Epithelial cell of proximal tubule (primary cell): ENCODE results near the gene PPP3CA. TPM values are rescaled to one million over a fixed set of nuclear protein-coding genes. Genes with fewer than 3 reads are reported as not detected.

Experiments
- DNase-seq: peaks from one replicate; pipeline ENCODE4 v3.0.0-alpha.2; 2011; ENCODE audit warnings: low read depth
- H3K4me3 ChIP-seq: 2 replicates; pipeline ENCODE4 v1.5.1; 2011; ENCODE audit warnings: low read depth, mild to moderate bottlenecking, low read length
- total RNA-seq: library from RNA; depleted of rRNA; stranded (reverse); fragments of >200 nt; gene quantifications from 2 replicates; pipeline ENCODE4 v1.2.3, GENCODE V29; 2015
- TF ChIP-seq, protein P1 (sequence below): conservative IDR thresholded peaks from 2 replicates; pipeline ENCODE4 v1.5.1; 2012; ENCODE audit warnings: low read depth, mild to moderate bottlenecking, low read length

PPP3CA gene
- total RNA-seq, 1 donor from 2014 or later: 16.5 TPM

DNA sequence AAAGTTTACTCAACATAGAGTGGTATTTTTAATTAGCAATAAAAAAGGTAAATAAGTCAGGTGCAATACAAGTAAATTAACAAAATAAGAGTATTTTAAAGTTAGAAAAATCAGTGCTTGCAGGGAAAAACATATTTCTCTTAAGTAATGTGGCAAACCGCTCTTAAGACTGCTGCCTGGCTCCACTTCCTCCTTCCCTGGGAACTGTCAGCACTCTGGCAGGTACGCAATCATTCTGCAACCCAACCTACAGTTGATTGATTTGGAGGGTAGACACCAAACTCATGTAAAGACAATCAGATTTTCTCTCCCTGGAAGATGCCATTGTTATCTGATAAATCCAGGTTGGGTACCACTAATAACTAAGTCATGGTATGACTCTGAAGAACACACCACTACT lies 63.9 kb downstream of the PPP3CA start:
- no peak overlapping the region for H3K4me3 ChIP-seq
- DNase-seq: no peak
- TF ChIP-seq, protein P1, sequence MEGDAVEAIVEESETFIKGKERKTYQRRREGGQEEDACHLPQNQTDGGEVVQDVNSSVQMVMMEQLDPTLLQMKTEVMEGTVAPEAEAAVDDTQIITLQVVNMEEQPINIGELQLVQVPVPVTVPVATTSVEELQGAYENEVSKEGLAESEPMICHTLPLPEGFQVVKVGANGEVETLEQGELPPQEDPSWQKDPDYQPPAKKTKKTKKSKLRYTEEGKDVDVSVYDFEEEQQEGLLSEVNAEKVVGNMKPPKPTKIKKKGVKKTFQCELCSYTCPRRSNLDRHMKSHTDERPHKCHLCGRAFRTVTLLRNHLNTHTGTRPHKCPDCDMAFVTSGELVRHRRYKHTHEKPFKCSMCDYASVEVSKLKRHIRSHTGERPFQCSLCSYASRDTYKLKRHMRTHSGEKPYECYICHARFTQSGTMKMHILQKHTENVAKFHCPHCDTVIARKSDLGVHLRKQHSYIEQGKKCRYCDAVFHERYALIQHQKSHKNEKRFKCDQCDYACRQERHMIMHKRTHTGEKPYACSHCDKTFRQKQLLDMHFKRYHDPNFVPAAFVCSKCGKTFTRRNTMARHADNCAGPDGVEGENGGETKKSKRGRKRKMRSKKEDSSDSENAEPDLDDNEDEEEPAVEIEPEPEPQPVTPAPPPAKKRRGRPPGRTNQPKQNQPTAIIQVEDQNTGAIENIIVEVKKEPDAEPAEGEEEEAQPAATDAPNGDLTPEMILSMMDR: no peak

DNA sequence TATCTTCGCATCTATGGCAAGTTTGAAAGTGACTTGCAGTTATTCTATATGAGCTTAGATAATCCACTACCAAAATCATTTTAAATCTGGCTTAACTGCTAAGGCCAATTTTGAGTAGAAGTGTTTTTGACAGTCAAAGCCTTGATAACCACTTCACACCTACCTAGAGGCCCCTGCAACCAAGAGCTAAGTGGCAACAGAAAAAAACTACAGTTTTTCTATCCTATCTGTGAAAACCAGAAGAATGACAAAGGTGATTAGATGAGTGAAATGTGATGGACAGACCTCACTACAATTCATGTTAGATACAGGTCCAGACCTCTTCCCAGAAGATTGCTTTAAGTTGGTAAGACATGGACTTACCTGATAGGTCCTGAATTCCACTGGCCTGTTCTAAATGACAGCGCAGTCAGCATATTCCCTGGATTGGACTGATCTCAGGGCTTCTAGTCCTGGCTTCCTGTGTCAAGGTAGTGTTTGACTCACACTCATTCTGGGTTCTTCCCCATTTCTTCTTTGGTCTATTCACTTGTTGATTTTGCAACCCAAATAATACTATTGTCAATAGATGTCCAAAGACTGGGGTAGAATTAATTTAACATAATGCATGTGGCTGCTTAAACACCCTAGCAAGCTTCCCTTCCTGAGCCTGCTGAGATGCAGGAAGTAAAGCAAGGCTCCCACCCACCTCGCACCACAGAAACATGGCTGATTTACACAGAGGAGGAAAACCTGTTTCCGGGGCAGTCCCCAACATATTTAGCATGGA lies 65.1 kb downstream of the PPP3CA start:
- TF ChIP-seq, protein P1: no peak
- H3K4me3 ChIP-seq: no peak overlapping the region
- DNase-seq: no peak

DNA sequence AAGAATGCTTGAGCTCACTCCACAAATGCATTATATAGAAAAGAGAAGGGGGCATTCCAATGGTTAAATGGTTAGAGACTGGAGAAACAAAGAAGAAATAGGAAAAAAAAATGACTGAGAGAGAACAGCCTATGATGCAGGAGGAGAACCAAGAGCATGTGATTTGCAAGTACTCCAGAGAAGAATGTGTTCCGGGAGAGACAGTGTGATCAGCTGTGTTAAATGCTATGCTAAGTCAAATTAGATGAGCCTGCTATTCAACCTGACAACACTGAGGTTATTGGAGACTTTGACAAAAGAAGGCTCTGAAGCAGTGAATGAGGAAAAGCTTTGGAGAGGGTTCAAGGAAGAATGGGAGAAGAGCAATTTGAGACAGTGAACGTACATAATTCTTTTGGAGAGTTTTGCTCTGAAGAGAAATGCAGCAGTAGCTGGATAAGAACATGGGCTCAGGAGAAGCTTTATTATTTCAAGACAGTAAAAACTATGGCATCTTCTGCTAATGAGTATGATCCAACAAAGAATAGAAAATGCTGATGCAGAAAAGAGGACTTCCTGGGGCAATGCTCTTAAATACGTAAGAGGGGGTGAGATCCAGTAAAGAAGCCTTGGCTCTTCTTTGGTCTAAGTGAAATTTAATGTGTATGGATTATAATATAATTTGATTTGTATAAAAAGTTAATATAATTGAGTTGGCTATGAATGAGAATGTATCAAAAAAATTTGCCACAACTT lies 66.3 kb downstream of the PPP3CA start:
- DNase-seq: no peak
- no peak overlapping the region for H3K4me3 ChIP-seq

DNA sequence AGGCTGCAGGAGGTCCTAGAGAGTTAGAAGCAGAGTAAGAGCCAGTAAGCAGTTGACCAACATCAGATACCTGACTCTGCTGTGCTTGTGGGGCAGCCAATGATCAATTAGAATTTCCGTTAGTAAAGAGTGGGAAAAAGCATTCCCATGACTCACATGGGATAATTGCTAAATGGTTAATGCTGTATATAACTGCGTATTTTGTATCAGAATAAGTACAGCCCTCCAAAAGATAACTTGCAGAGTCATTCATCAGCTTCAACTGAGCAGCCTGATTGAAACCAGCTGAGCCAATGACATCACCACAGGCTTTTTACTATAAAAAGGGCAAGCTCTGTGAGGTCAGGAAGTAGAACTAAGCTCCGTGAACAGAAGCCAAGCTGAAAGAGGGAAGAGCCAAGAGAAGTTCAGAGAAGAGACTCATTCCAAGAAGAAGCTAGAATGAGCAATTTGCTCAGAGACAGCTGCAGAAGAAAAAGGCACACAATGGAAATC lies 67.9 kb downstream of the PPP3CA start:
- TF ChIP-seq, protein P1: no peak
- H3K4me3 ChIP-seq: no peak overlapping the region
- DNase-seq: no peak

More for the DNA sequence above, 66.3 kb downstream of the PPP3CA start:
- TF ChIP-seq, protein P1: no peak

DNA sequence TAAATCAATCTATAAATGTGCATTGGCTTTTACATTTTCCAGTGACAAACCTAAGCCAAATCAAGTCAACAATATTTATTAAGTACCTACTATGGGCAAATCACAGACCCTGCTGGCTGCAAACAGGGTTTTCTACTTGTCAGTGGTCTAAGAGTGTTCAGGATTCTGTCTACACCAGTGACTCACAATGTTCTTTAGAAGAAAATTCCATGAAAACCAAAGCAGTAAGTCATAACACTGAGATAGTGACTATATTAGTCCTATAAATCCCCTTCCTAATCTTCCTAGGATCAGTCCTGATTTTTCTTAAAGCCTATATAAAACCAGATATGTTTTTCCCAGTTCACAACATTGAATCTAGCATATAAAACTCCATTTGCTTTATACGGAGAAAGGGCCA lies 69.7 kb downstream of the PPP3CA start:
- no peak for DNase-seq
- no peak overlapping the region for H3K4me3 ChIP-seq
- TF ChIP-seq, protein P1: no peak

DNA sequence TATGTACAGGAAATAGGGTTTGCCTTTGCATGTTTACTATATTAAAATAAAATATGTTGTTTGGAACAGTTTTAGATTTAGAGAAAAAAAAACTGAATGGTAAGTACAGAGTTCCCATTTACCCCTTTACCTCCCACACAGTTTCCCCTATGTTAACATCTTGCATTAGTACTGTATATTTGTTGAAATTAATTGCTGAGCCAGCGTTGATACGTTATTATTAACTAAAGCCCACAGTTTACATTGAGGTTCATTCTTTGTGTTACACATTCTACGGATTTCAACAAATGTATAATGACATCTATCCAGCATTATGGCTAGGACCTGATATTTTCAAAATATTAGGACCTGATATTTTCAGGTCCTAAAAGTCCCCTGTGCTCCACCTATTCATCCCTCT lies 70.7 kb downstream of the PPP3CA start:
- no peak overlapping the region for H3K4me3 ChIP-seq
- TF ChIP-seq, protein P1: no peak
- no peak for DNase-seq
